Smooth muscle cell of the coronary artery (primary cell): ENCODE results near the gene USP24. TPM values are rescaled to one million over a fixed set of nuclear protein-coding genes. Genes with fewer than 3 reads are reported as not detected.

Experiments used
- total RNA-seq: library from RNA; depleted of rRNA; stranded (reverse); fragments of >200 nt; gene quantifications from 2 replicates; pipeline ENCODE4 v1.2.3, GENCODE V29; 2014; ENCODE audit warnings: low replicate concordance

USP24 gene, protein sequence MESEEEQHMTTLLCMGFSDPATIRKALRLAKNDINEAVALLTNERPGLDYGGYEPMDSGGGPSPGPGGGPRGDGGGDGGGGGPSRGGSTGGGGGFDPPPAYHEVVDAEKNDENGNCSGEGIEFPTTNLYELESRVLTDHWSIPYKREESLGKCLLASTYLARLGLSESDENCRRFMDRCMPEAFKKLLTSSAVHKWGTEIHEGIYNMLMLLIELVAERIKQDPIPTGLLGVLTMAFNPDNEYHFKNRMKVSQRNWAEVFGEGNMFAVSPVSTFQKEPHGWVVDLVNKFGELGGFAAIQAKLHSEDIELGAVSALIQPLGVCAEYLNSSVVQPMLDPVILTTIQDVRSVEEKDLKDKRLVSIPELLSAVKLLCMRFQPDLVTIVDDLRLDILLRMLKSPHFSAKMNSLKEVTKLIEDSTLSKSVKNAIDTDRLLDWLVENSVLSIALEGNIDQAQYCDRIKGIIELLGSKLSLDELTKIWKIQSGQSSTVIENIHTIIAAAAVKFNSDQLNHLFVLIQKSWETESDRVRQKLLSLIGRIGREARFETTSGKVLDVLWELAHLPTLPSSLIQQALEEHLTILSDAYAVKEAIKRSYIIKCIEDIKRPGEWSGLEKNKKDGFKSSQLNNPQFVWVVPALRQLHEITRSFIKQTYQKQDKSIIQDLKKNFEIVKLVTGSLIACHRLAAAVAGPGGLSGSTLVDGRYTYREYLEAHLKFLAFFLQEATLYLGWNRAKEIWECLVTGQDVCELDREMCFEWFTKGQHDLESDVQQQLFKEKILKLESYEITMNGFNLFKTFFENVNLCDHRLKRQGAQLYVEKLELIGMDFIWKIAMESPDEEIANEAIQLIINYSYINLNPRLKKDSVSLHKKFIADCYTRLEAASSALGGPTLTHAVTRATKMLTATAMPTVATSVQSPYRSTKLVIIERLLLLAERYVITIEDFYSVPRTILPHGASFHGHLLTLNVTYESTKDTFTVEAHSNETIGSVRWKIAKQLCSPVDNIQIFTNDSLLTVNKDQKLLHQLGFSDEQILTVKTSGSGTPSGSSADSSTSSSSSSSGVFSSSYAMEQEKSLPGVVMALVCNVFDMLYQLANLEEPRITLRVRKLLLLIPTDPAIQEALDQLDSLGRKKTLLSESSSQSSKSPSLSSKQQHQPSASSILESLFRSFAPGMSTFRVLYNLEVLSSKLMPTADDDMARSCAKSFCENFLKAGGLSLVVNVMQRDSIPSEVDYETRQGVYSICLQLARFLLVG (N-terminal part only)
- 24.7 and 29.3 TPM in 2 replicates for total RNA-seq

DNA sequence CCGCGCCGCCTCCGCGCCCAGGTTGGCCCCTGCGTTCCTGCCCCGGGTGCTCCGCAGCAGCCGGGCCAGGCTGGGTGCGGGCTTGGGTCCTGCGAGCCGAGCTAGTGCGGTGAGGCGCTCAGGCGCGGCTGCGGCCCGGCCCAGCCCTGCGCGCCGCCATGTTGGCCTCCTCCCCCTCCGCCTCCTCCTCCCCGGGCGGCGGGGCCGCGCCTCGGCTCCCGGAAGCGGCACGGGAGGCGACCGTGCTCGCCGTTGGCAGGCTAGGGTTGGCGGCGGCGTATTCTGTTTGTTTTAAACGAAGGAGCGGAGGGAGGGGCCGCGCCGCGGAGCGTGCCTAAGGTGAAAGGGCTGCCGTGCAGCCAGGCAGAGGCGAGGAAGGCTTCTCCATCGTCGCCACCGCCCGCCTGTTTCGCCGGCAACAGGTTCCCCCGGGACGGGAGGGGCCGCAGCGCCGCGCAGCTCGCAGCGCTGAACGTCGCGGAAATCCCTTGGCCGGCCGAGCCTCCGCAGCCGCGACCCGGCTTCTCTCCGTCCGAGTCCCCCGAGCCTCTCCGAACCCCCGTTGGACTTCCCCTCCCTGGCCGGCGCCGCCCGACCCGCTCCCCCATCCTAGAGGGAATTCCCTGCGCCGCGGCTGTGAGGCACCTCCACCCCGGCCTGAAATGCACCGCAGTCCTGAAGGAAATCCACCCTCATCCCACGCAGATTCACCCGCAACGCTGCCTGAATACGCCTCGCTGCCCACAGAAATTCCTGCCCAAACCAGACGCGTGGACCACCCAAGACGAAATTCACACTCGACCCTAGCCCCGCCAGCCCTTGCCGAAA is at the start of gene USP24:
USP24 (minus strand) TSS at position 171 of the 828 bp plus-strand sequence. CDS start 251 bp downstream, outside the sequence.

DNA sequence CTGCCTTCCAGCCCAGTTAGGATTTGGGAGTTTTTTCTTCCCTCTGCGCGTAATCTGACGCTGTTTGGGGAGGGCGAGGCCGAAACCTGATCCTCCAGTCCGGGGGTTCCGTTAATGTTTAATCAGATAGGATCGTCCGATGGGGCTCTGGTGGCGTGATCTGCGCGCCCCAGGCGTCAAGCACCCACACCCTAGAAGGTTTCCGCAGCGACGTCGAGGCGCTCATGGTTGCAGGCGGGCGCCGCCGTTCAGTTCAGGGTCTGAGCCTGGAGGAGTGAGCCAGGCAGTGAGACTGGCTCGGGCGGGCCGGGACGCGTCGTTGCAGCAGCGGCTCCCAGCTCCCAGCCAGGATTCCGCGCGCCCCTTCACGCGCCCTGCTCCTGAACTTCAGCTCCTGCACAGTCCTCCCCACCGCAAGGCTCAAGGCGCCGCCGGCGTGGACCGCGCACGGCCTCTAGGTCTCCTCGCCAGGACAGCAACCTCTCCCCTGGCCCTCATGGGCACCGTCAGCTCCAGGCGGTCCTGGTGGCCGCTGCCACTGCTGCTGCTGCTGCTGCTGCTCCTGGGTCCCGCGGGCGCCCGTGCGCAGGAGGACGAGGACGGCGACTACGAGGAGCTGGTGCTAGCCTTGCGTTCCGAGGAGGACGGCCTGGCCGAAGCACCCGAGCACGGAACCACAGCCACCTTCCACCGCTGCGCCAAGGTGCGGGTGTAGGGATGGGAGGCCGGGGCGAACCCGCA is 175.7 kb downstream of the USP24 start, which contains the start of gene PCSK9:
PCSK9 (plus strand) TSS at position 207 of the 741 bp plus-strand sequence; CDS start at position 497, 290 bp downstream.

Other genes starting within 250 kb of the USP24 start
- gene TMEM61, start 234.7 kb downstream of the USP24 start, total RNA-seq, result not detected in 2 replicates
- gene BSND, start 216.4 kb downstream of the USP24 start, total RNA-seq, result not detected in 2 replicates
- 0.23 and 0.90 TPM in 2 replicates for gene PCSK9, start 175.8 kb downstream of the USP24 start, total RNA-seq